GM12878 (cell line): Measurements from ENCODE around the gene PCGF1.

Source experiments
- BRCA1 ChIP-seq: IDR thresholded peaks from 2 replicates; pipeline ENCODE4 v1.6.1; 2011; ENCODE audit warnings: low read depth, low read length, improper control_type of control experiment
- EZH2 ChIP-seq: IDR thresholded peaks from 2 replicates; pipeline ENCODE4 v1.6.1; 2012; ENCODE audit warnings: low read depth, mild to moderate bottlenecking, control low read depth, inconsistent platforms, low read length, borderline replicate concordance; ENCODE audit not compliant: control insufficient read depth
- HDAC2 ChIP-seq: fragments of 200-600 bp; sonication (generic); IDR thresholded peaks from 2 replicates; pipeline ENCODE4 v1.6.1; 2017
- JUND ChIP-seq: IDR thresholded peaks from 2 replicates; pipeline ENCODE4 v1.6.1; 2012; ENCODE audit warnings: low read depth, mild to moderate bottlenecking, low read length, improper control_type of control experiment, moderate library complexity
- KAT2A ChIP-seq: conservative IDR thresholded peaks from 2 replicates; pipeline ENCODE4 v1.6.1; 2011; ENCODE audit warnings: low read depth, low read length; ENCODE audit not compliant: control insufficient read depth
- MYC ChIP-seq: IDR thresholded peaks from 2 replicates; pipeline ENCODE4 v1.6.1; 2011; ENCODE audit warnings: mild to moderate bottlenecking, low read length, moderate library complexity, inconsistent platforms; ENCODE audit not compliant: insufficient read depth, insufficient replicate concordance, insufficient read length, severe bottlenecking
- SP1 ChIP-seq: IDR thresholded peaks from one replicate; pipeline ENCODE4 v1.6.1; 2011; ENCODE audit warnings: low read depth, low read length
- SPI1 ChIP-seq: IDR thresholded peaks from 2 replicates; pipeline ENCODE4 v1.6.1; 2011; ENCODE audit warnings: low read depth, mild to moderate bottlenecking, low read length, moderate library complexity, borderline replicate concordance; ENCODE audit not compliant: insufficient read depth
- TAF1 ChIP-seq: IDR thresholded peaks from 2 replicates; pipeline ENCODE4 v1.6.1; 2011; ENCODE audit warnings: mild to moderate bottlenecking, low read depth, low read length, borderline replicate concordance
- YBX1 ChIP-seq: fragments of 450-650 bp; IDR thresholded peaks from 2 replicates; pipeline ENCODE4 v1.6.1; 2016; ENCODE audit warnings: antibody characterized with exemption
- TF ChIP-seq, protein P1 (sequence below), 3 experiments: IDR thresholded peaks in 2 of 3; conservative IDR thresholded peaks in 1 of 3; 2 replicates each; pipeline ENCODE4 v1.5.1; 2011; ENCODE audit warnings: low read depth in 3 of 3, low read length in 3 of 3, mild to moderate bottlenecking in 3 of 3, control low read depth in 2 of 3, moderate library complexity in 2 of 3, inconsistent platforms in 1 of 3, mixed read lengths in 1 of 3; ENCODE audit not compliant: control insufficient read depth in 2 of 3, insufficient read depth in 1 of 3; ENCODE audit errors: extremely low read depth in 1 of 3
- TF ChIP-seq, protein P2 (sequence below): IDR thresholded peaks from 2 replicates; pipeline ENCODE4 v1.6.1; 2011; ENCODE audit warnings: low read depth, low read length, improper control_type of control experiment, borderline replicate concordance
- TF ChIP-seq, protein P3 (sequence below): IDR thresholded peaks from 2 replicates; pipeline ENCODE4 v1.6.1; 2011; ENCODE audit warnings: mild to moderate bottlenecking, low read depth, low read length, moderate library complexity; ENCODE audit not compliant: insufficient replicate concordance

DNA sequence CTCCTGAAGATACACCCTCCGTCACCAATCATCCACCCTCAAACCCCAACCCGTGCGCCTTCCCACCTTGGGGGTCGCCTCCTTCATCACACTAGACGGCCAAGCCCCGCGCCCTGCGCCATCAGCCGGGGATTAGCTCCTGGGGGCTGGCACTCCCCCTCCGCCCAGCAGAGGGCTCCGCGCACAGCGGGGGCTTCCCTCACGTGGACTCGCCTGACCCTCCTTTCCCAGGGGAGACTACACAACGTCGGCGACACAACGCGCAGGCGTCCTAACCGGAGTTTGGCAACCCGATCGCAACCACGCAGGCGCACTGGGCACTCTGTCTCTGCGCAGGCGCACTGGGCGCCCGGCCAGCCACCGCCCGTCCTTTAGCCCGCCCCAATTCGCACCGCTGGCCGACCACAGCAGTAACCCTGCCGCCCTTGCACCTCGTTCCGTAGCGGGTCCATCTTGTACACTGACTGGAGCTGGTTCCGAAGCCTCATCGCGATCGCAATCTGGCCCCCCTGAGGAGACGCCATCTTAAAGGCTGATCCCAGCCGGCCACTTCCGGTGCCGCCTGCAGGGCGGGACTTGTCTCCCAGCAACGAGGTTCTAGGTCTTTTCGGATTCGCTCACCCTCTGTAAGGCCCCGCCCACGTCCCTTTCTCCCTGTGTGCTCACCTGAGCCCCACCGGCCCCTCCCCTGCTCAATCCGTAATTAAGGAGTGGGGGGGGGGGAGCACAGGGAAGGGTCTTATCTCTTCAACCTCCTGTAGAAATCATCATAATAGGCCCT is at the start of gene PCGF1:
- TF ChIP-seq, protein P1, sequence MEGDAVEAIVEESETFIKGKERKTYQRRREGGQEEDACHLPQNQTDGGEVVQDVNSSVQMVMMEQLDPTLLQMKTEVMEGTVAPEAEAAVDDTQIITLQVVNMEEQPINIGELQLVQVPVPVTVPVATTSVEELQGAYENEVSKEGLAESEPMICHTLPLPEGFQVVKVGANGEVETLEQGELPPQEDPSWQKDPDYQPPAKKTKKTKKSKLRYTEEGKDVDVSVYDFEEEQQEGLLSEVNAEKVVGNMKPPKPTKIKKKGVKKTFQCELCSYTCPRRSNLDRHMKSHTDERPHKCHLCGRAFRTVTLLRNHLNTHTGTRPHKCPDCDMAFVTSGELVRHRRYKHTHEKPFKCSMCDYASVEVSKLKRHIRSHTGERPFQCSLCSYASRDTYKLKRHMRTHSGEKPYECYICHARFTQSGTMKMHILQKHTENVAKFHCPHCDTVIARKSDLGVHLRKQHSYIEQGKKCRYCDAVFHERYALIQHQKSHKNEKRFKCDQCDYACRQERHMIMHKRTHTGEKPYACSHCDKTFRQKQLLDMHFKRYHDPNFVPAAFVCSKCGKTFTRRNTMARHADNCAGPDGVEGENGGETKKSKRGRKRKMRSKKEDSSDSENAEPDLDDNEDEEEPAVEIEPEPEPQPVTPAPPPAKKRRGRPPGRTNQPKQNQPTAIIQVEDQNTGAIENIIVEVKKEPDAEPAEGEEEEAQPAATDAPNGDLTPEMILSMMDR (IDR thresholded peaks at IDR 0.05 in 2 of 3, conservative IDR thresholded peaks at IDR 0.05 in 1 of 3; ENCODE audit: control insufficient read depth in 2 of 3, extremely low read depth in 1 of 3, insufficient read depth in 1 of 3, low read depth in 3 of 3, low read length in 3 of 3), result peak; percentile 64 to 75 (median 71)
- TF ChIP-seq, protein P2, sequence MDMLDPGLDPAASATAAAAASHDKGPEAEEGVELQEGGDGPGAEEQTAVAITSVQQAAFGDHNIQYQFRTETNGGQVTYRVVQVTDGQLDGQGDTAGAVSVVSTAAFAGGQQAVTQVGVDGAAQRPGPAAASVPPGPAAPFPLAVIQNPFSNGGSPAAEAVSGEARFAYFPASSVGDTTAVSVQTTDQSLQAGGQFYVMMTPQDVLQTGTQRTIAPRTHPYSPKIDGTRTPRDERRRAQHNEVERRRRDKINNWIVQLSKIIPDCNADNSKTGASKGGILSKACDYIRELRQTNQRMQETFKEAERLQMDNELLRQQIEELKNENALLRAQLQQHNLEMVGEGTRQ, result peak; percentile 53
- TF ChIP-seq EZH2 (no peak), MYC (no peak), SPI1 (no peak), HDAC2 (no peak), JUND (0 out of 2 replicates have a peak, but pooled peaks have one; percentile 9), YBX1 (0 out of 2 replicates have a peak, but pooled peaks have one; percentile 44), BRCA1 (no peak), KAT2A (no peak), SP1 (peak; percentile 79), TAF1 (peak; percentile 91)
- TF ChIP-seq, protein P3, sequence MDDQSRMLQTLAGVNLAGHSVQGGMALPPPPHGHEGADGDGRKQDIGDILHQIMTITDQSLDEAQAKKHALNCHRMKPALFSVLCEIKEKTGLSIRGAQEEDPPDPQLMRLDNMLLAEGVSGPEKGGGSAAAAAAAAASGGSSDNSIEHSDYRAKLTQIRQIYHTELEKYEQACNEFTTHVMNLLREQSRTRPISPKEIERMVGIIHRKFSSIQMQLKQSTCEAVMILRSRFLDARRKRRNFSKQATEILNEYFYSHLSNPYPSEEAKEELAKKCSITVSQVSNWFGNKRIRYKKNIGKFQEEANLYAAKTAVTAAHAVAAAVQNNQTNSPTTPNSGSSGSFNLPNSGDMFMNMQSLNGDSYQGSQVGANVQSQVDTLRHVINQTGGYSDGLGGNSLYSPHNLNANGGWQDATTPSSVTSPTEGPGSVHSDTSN, result no peak
